ENCODE measurements around the gene DNAJC13.

DNAJC13 gene

GRCh38 chr3:132469326-132469725, 52.0 kb downstream of the DNAJC13 start:
- DNase-seq = no peak

GRCh38 chr3:132486099-132486498, 68.8 kb downstream of the DNAJC13 start:
- DNase-seq = no peak

- no peak for DNase-seq
Measured at GRCh38 chr3:132488151-132488550, 70.8 kb downstream of the DNAJC13 start.

DNA sequence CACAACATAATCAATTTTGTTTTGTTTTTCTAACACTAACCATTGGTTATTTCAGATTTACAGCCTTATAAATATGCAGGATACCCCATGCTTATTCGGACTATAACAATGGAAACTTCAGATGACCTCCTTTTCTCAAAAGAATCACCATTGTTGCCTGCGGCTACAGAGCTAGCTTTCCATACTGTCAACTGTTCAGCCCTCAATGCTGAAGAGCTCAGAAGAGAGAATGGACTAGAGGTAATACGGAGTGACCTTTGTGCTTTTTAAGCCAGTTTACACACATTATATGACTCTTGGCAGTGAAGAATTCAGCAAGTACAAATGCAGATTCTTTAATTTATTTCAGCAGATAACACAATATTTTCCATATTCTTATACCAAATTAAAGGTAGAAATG, 81.8 kb downstream of the DNAJC13 start:
- DNase-seq = no peak

DNA sequence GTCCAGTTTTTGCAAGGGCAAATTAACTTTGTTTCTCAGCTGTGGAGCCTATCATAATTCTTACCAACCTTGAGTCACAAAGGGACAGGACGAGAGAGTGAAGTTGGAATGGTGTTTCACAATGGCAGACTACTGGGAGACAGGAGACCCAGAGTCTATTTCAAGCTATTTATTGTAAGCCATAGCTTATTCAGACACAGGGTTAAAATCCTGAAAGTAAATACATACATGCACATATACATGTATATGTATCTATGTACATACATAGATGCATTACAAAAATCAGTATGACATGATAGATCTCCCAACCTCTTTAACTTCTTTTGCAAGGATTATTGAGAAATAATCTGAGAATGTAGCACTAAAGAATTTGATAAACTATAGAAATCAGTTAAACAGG, 86.3 kb downstream of the DNAJC13 start:
- no peak for DNase-seq

DNA sequence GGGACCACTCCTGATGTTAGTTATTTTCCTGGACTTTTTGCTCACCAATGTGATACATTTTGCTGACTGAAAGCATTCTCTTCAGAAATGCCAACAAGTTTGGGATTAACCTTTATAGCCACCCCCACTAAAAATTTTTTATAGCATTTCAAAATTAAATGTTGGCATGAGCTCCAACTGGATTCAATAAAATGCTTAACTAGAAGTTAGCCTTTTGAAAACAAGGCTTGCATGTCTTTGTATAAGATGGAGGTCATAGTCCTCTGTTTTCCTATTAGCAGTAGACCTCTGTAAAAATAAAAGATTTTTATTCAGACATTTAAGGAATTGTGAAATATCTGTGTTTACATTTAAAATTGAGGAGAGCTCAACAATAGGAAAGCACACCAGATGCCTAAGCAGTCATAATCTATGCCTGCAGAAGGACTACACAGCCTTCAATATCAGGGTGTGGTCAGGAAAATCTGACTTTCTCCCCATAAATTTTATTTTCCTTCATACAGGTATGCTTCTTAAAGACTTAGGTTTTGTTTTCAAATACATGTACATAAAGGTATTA, 87.2 kb downstream of the DNAJC13 start:
- DNase-seq = no peak

DNA sequence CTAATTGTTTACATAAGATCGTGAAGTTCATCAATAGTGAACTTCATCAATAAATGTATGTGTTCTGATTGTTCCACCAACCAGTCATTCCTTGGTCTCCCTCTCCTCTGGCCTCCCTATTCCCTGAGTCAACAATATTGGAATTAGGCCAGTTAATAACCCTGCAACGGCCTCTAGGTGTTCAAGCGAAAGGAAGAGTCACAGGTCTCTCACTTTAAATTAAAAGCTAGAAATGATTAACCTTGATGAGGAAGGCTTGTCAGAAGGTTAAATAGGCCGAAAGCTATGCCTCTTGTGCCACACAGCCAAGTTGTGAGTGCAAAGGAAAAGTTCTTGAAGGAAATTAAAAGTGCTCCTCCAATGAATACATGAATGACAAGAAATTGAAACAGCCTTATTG, 90.4 kb downstream of the DNAJC13 start:
- no peak for DNase-seq

GRCh38 chr3:132509096-132509495, 91.8 kb downstream of the DNAJC13 start:
- DNase-seq = no peak

DNA sequence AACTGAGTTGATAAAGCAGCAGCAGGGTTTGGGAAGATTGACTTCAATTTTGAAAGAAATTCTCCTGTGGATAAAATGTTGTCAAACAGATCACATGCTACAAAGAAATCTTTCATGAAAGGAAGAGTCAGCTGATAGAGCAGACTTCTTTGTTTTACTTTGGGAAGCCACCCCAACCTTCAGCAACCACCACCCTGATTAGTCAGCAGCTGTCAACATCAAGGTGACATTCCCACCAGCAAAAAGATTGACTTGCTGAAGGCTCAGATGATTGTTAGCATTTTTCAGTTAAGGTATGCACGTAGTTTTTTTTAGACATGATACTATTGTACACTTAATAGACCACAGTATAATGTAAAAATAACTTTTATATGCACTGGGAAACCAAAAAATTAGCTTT, 92.2 kb downstream of the DNAJC13 start:
- DNase-seq = no peak

- DNase-seq = no peak
Measured at GRCh38 chr3:132513057-132513456, 95.8 kb downstream of the DNAJC13 start.

DNA sequence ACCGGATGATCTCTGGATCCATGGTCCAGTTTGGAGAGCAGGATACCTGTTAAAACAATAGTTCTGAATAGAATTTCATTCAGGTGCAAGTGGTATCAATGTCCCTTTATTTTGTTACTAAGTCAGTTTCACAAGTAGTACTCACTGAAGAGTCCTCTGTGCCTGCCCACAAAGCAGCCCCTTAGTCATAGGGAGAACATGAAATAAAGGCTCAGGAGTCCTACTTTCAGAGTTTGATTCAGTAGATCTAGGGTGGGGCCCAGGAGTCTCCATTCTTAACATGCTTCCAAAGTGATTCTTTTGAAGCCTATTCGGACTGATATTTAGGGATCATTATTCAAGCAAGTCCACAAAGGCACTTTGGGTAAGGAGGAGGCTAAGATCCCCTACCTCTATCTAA, 100.0 kb downstream of the DNAJC13 start:
- DNase-seq = no peak

DNA sequence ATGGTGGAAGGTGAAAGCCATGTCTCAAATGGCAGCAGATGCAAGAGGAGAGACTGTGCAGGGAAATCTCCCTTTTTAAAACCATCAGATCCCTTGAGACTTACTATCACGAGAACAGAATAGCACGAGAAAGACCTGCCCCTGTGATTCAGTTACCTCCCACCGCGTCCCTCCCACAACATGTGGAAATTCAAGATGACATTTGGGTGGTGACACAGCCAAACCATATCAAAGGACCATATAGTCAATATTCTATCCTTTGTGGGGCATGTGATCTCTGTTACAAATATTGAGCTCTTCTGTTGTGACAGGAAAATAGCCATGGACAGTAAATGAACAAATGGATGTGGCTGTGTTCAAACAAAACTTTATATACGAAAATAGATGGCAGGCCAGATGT, 102.6 kb downstream of the DNAJC13 start:
- DNase-seq = no peak

DNA sequence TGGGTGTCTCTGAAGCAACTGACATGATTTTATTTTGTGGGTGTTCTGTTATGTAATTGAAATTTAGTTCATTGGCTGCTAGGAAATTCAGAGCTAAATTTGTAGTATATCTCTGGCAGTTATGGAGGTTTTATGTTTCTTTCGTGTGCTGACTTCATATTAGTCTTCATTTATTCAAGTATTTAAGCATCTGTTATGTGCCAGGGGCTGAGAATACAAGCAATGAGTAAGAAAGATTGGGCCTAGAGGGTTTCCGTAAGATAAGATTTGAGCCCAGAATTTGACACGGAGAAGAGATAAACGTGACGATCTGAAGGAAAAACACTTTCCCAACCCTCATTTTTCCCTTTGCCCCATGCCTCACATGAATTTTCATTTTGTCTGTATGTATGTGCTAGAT, 104.6 kb downstream of the DNAJC13 start:
- no peak for DNase-seq

DNA sequence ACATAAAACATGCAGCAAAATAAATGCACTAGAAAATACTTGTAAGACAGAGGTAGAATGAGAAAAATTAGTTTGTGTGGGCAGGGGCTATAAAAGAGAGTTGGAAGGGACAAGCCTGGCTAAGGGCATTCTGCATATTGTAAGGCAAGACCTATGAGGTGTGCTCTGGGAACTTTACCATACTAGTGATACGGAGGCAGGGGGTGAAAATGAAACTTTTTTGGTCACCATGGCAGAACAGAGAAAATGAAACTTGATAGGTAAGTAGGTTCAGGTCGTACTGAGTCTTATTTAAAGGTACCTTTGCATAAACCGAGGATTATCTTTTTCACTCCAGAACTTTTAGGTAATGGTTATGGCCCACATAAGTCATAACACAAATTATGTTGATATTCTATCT, 105.1 kb downstream of the DNAJC13 start:
- DNase-seq = no peak

DNA sequence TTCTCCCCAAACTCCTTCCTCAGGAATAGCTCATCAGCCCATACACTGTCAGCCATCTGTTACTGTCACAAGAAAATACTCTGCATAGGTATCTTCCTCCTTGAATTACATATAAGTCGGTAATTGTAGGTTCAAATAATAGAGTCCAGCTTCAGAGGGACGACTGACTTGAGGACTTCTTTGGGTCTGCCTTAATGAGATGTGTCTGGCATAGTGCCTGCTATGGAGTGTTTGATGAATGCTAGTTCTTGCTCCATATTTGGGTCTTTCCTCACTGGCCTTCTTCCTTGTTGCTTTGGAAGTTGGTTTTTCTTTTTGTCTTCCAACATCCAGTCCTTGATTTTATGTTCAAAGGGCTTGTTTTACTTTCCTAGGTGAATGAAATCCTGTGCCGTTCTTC, 113.3 kb downstream of the DNAJC13 start:
- no peak for DNase-seq

DNA sequence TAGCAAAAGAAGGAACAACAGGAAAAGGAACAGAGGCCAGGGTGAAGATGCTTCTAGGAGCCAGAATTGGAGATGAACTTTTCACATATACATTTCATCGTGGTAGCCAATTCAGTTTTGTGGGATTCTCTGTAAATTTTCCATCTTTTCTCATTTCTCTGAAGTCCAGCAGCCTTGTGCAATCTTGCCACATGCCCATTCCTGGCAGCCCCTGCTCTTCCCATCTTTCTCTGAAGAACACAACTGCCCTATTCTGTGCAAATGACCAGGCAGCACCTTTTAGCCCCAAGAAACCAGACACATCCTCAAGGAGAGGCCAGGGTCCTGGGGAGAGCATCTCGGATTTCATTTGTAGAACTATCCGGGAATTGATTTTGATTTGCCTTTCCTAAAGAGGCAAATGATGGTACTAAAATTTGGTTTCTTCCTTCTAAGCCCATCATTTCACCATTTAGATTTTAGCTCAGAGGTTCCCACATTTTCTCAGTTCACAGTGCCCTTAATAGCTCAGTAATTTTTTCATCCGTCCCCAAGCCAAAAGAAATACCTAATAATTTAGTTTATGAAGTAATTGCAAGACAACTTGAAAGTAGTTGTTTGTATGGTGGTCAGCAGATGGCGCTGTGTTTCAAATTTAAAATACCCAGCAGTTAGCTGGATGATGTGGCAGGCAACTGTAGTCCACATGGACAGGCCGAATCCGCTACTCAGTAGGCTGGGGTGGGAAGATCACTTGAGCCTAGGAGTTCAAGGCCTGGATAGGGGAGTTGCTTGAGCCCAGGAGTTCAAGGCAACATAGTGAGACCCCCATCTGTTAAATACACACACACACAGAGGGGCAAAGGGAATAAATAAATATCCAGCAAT, 118.5 kb downstream of the DNAJC13 start:
- DNase-seq = peak; percentile 69

- DNase-seq = no peak
Measured at GRCh38 chr3:132536442-132537153, 119.3 kb downstream of the DNAJC13 start.

- no peak for DNase-seq
Measured at GRCh38 chr3:132537297-132537696, 120.0 kb downstream of the DNAJC13 start.

GRCh38 chr3:132538072-132538471, 120.8 kb downstream of the DNAJC13 start:
- no peak for DNase-seq

DNA sequence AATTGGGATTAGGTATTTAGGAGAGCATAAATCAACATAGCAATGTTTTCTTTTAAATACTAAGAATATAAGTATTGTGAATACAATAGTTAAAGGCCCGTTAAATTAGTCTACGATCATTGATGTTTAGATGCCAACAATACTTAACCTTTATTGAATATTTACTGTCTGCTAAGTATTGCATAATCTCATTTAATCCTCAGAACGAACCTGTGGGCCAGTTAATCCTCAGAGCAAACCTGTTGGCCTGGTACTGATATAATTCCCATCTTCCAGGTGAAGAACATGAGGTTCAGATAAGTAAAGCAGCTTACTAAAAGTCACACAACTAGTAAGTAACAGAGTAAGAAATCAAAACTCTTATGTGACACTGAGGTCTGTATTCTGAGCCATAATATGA, 122.4 kb downstream of the DNAJC13 start:
- no peak for DNase-seq

DNA sequence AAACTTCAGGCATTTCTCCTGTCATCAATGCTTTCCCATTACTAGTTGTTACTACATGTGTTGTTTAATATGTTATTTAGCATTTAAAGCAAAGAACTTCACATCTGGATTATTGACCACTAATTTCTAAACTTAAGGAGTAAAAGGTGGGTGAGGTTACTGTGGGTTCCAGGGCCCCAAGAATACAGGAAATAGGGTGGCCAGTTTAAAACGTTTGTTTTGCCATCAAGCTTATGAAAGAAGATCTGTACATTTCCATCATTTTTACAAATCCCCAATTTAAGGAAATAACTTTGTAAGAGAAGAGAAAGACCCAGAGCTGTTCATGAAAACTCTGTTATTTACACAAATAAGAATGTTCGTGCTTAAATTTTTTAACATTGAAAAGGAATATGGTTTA, 125.3 kb downstream of the DNAJC13 start:
- no peak for DNase-seq

GRCh38 chr3:132543011-132543739, 125.9 kb downstream of the DNAJC13 start:
- DNase-seq = no peak

- no peak for DNase-seq
Measured at GRCh38 chr3:132544130-132544529, 126.8 kb downstream of the DNAJC13 start.

Measured in right hindlimb (tissue), 1 donor.